ENCODE measurements around the gene KIAA0586. TPM values are rescaled to one million over a fixed set of nuclear protein-coding genes. Genes with fewer than 3 reads are reported as not detected.
A peak's percentile ranks its signal among the peaks of the same experiment; 100 is the strongest.

KIAA0586 gene
- total and polyA plus RNA-seq, 2 of the 13 experiments (the other 11 are each of a cell fraction or from before 2014, with no cell fraction given) = 12.6 to 25.2 TPM

- peak; percentile 41 for TF ChIP-seq AGO1 (IDR thresholded peaks at IDR 0.05; ENCODE audit: low read depth, low read length, poor library complexity, severe bottlenecking)
- no peak for TF ChIP-seq REL (CRISPR knock-in tag; conservative IDR thresholded peaks at IDR 0.05)
- TF ChIP-seq ZNF337 (CRISPR knock-in tag; IDR thresholded peaks at IDR 0.05; ENCODE audit: borderline replicate concordance, low read depth) = no peak
- peak; percentile 14; the same call in 1 of the 2 replicates for TF ChIP-seq XBP1 (CRISPR knock-in tag; IDR thresholded peaks at IDR 0.05)
- peak in 1 of 2 experiments; percentile 56; a peak in 2 of 4 replicates for TF ChIP-seq KLF16 (CRISPR knock-in tag; IDR thresholded peaks at IDR 0.05)
- TF ChIP-seq ZSCAN21 (CRISPR knock-in tag; IDR thresholded peaks at IDR 0.05; ENCODE audit: borderline replicate concordance) = peak; percentile 17; the same call in 1 of the 2 replicates
- TF ChIP-seq NR1H2 (CRISPR knock-in tag; IDR thresholded peaks at IDR 0.05; ENCODE audit: borderline replicate concordance, low read depth) = no peak
- TF ChIP-seq GMEB1 (CRISPR knock-in tag; IDR thresholded peaks at IDR 0.05; ENCODE audit: borderline replicate concordance) = peak; percentile 29; the same call in 1 of the 2 replicates
- peak; percentile 43; the same call in 1 of the 2 replicates for TF ChIP-seq MED13 (CRISPR knock-in tag; IDR thresholded peaks at IDR 0.05)
- 0 out of 2 replicates have a peak, but pooled peaks have one; percentile 34 for TF ChIP-seq ATF7-NPFF (CRISPR knock-in tag; IDR thresholded peaks at IDR 0.05; ENCODE audit: low read depth)
- TF ChIP-seq ZNF484 (CRISPR knock-in tag; IDR thresholded peaks at IDR 0.05; ENCODE audit: borderline replicate concordance, low read depth) = no peak
- TF ChIP-seq SRY (CRISPR knock-in tag; IDR thresholded peaks at IDR 0.05) = peak; percentile 81; the same call in 1 of the 2 replicates
- peak; percentile 69; the same call in 1 of the 2 replicates for TF ChIP-seq RNF2 (conservative IDR thresholded peaks at IDR 0.05; ENCODE audit: low read depth)
- peak; percentile 41 for TF ChIP-seq YY1 (IDR thresholded peaks at IDR 0.05; ENCODE audit: insufficient read depth, insufficient replicate concordance, low read depth, low read length)
- TF ChIP-seq POGZ (CRISPR knock-in tag; IDR thresholded peaks at IDR 0.05) = no peak; the same call in 1 of the 2 replicates
- 0 out of 2 replicates have a peak, but pooled peaks have one; percentile 21 for TF ChIP-seq ZBTB8A (CRISPR knock-in tag; IDR thresholded peaks at IDR 0.05; ENCODE audit: borderline replicate concordance, low read depth)
- TF ChIP-seq CSRNP1 (CRISPR knock-in tag; IDR thresholded peaks at IDR 0.05) = no peak
- TF ChIP-seq ZNF558 (CRISPR knock-in tag; IDR thresholded peaks at IDR 0.05; ENCODE audit: borderline replicate concordance) = peak; percentile 46; the same call in 1 of the 2 replicates
- 0 out of 2 replicates have a peak, but pooled peaks have one; percentile 35 for TF ChIP-seq ZNF770 (CRISPR knock-in tag; IDR thresholded peaks at IDR 0.05)
- no peak for TF ChIP-seq NR3C1 (CRISPR knock-in tag; IDR thresholded peaks at IDR 0.05)
These were observed 744 bp upstream of the KIAA0586 start (continued) for GRCh38 chr14:58426670-58427280.

Data from HepG2 (cell line).